Prostate gland (tissue), 2 donors: ENCODE data around the gene STARD5.

Experiments used
- CTCF ChIP-seq, 4 experiments: fragments of 200-600 bp in 2 of 4; fragments of 450-650 bp in 2 of 4; sonication (generic) in 2 of 4; IDR thresholded peaks; 1 replicate in 3 of 4; 2 replicates in 1 of 4; pipeline ENCODE4 v1.5.1; 2016 to 2019; ENCODE audit warnings: antibody characterized with exemption in 4 of 4, mild to moderate bottlenecking in 2 of 4, moderate library complexity in 2 of 4
- POLR2A ChIP-seq: fragments of 450-650 bp; IDR thresholded peaks from one replicate; pipeline ENCODE4 v1.6.1; 2016; ENCODE audit warnings: antibody characterized with exemption, mild to moderate bottlenecking

GRCh38 chr15:81349271-81349670 lies 25.3 kb upstream of the STARD5 start:
- no peak for TF ChIP-seq CTCF (IDR thresholded peaks at IDR 0.05)
- no peak for TF ChIP-seq POLR2A
